Gastrocnemius medialis (tissue), 4 donors: ENCODE data around the gene ACACA. TPM values are rescaled to one million over a fixed set of nuclear protein-coding genes. Genes with fewer than 3 reads are reported as not detected.

Experiments used
- ATAC-seq, 2 donors: fragments of 150-250 bp; one replicate each; pipeline ENCODE4 v1.9.1; 2016
- DNase-seq, 2 donors: peaks; one replicate each; pipeline ENCODE4 v3.0.0-alpha.2; 2019
- H3K27ac ChIP-seq, 4 donors: fragments of 200-600 bp; sonication (generic); 1 replicate in 1 of 4; 2 replicates in 3 of 4; pipeline ENCODE4 v1.5.1; 2016 to 2018; ENCODE audit warnings: mild to moderate bottlenecking in 2 of 4, moderate library complexity in 1 of 4
- H3K27me3 ChIP-seq, 3 donors: fragments of 200-600 bp; sonication (generic) in 2 of 3; 1 replicate in 1 of 3; 2 replicates in 2 of 3; pipeline versions ENCODE4 v1.5.1 to v1.6.0; 2016 to 2019; ENCODE audit warnings: mild to moderate bottlenecking in 1 of 3, moderate library complexity in 1 of 3
- H3K36me3 ChIP-seq, 2 donors: fragments of 200-600 bp; sonication (generic) in 1 of 2; one replicate each; pipeline ENCODE4 v1.5.1; 2017 to 2018
- H3K4me1 ChIP-seq, 2 donors: fragments of 200-600 bp; sonication (generic) in 1 of 2; one replicate each; pipeline ENCODE4 v1.5.1; 2016 to 2017; ENCODE audit warnings: mild to moderate bottlenecking in 2 of 2
- H3K4me3 ChIP-seq, 4 donors: fragments of 200-600 bp; sonication (generic) in 3 of 4; 1 replicate in 1 of 4; 2 replicates in 3 of 4; pipeline ENCODE4 v1.5.1; 2016 to 2019; ENCODE audit warnings: mild to moderate bottlenecking in 2 of 4
- H3K9me3 ChIP-seq, 3 donors: fragments of 200-600 bp; sonication (generic) in 2 of 3; 1 replicate in 1 of 3; 2 replicates in 2 of 3; pipeline ENCODE4 v1.5.1; 2016 to 2019
- CTCF ChIP-seq, 5 experiments: fragments of 450-650 bp in 3 of 5; fragments of 200-600 bp in 2 of 5; sonication (generic) in 2 of 5; IDR thresholded peaks in 4 of 5; conservative IDR thresholded peaks in 1 of 5; 1 replicate in 4 of 5; 2 replicates in 1 of 5; pipeline ENCODE4 v1.5.1; 2016 to 2019; ENCODE audit warnings: antibody characterized with exemption in 5 of 5, mild to moderate bottlenecking in 3 of 5, moderate library complexity in 3 of 5
- POLR2A ChIP-seq, 2 donors: fragments of 450-650 bp; IDR thresholded peaks; one replicate each; pipeline ENCODE4 v1.6.1; 2017; ENCODE audit warnings: antibody characterized with exemption in 2 of 2, mild to moderate bottlenecking in 2 of 2, moderate library complexity in 2 of 2
- in situ Hi-C, 4 donors: fragments of 200-750 bp; cut with MboI; loops; one replicate each; pipeline versions ENCODE4 v1.15.0 to v1.8.0; 2017; ENCODE audit warnings: low sequenced_read_pairs in 4 of 4
- intact Hi-C: fragments of 100-400 bp; cut with DNase I; formaldehyde crosslinking; loops from one replicate; pipeline ENCODE4 v1.15.1; 2023; ENCODE audit warnings: low total_unique reads
- total RNA-seq, 4 donors: library from RNA; depleted of rRNA; stranded (reverse); fragments of >200 nt; gene quantifications; one replicate each; pipeline versions ENCODE4 v1.1.0 to v1.2.3, GENCODE V29; 2016

Gene ACACA
- total RNA-seq, 4 donors from 2014 or later = 13.4 to 28.9 (median 18.9) TPM

GRCh38 chr17:37197336-37197735, 209.3 kb downstream of the ACACA start:
- in situ Hi-C loops = no loop called here
- DNase-seq (no peak), ATAC-seq (no peak)
- Histone ChIP-seq H3K4me1 (no peaks in the 10 kb centered on the region), H3K27me3 (no peaks in the 10 kb centered on the region), H3K4me3 (no peak overlapping the region), H3K36me3 (peaks cover 0 to 9% of the 10 kb centered on the region in 2 donors), H3K27ac (no peak overlapping the region), H3K9me3 (no peaks in the 10 kb centered on the region)
- no peak for TF ChIP-seq POLR2A (IDR thresholded peaks at IDR 0.05)
- no peak for TF ChIP-seq CTCF (IDR thresholded peaks at IDR 0.05 in 4 of 5, conservative IDR thresholded peaks at IDR 0.05 in 1 of 5)
- intact Hi-C loops = no loop called here

GRCh38 chr17:37194208-37194607, 212.4 kb downstream of the ACACA start:
- Histone ChIP-seq H3K36me3 (peaks cover 0 to 35% of the 10 kb centered on the region in 2 donors), H3K27me3 (no peaks in the 10 kb centered on the region), H3K27ac (no peak overlapping the region), H3K4me1 (no peaks in the 10 kb centered on the region), H3K4me3 (no peak overlapping the region), H3K9me3 (no peaks in the 10 kb centered on the region)
- ATAC-seq (no peak), DNase-seq (no peak)
- intact Hi-C loops = no loop called here
- in situ Hi-C loops = no loop called here
- TF ChIP-seq POLR2A (IDR thresholded peaks at IDR 0.05) = no peak

GRCh38 chr17:37191219-37191618, 215.4 kb downstream of the ACACA start:
- TF ChIP-seq POLR2A (IDR thresholded peaks at IDR 0.05) (no peak), CTCF (IDR thresholded peaks at IDR 0.05 in 4 of 5, conservative IDR thresholded peaks at IDR 0.05 in 1 of 5) (no peak)
- Histone ChIP-seq H3K27ac (no peak overlapping the region), H3K4me1 (no peaks in the 10 kb centered on the region), H3K4me3 (no peak overlapping the region), H3K9me3 (no peaks in the 10 kb centered on the region), H3K27me3 (no peaks in the 10 kb centered on the region), H3K36me3 (peaks cover 0 to 46% of the 10 kb centered on the region in 2 donors)
- no peak for ATAC-seq
- intact Hi-C loops (no loop called here), in situ Hi-C loops (no loop called here)
- DNase-seq = no peak

- H3K36me3 ChIP-seq = peaks cover 0 to 47% of the 10 kb centered on the region in 2 donors
- in situ Hi-C loops = no loop called here
- ATAC-seq (no peak), DNase-seq (no peak)
- H3K27ac ChIP-seq = no peak overlapping the region
- intact Hi-C loops = no loop called here
- H3K27me3 ChIP-seq = no peaks in the 10 kb centered on the region
- H3K4me3 ChIP-seq = no peak overlapping the region
- H3K4me1 ChIP-seq = no peaks in the 10 kb centered on the region
- no peak for TF ChIP-seq CTCF (IDR thresholded peaks at IDR 0.05 in 4 of 5, conservative IDR thresholded peaks at IDR 0.05 in 1 of 5)
- TF ChIP-seq POLR2A (IDR thresholded peaks at IDR 0.05) = no peak
- H3K9me3 ChIP-seq = no peaks in the 10 kb centered on the region
Observed at GRCh38 chr17:37190493-37190892, 216.1 kb downstream of the ACACA start.

- Histone ChIP-seq H3K27ac (no peak overlapping the region), H3K4me3 (no peak overlapping the region), H3K27me3 (no peaks in the 10 kb centered on the region), H3K36me3 (peaks cover 0 to 47% of the 10 kb centered on the region in 2 donors), H3K4me1 (no peaks in the 10 kb centered on the region), H3K9me3 (no peaks in the 10 kb centered on the region)
- in situ Hi-C loops (no loop called here), intact Hi-C loops (no loop called here)
- no peak for ATAC-seq
- DNase-seq = no peak
- no peak for TF ChIP-seq POLR2A (IDR thresholded peaks at IDR 0.05)
- TF ChIP-seq CTCF (IDR thresholded peaks at IDR 0.05 in 4 of 5, conservative IDR thresholded peaks at IDR 0.05 in 1 of 5) = no peak
Observed at GRCh38 chr17:37188157-37188556, 218.5 kb downstream of the ACACA start.
